Left ventricle myocardium inferior (tissue), 1 donor: Measurements from ENCODE around the gene STYXL2. TPM values are rescaled to one million over a fixed set of nuclear protein-coding genes. Genes with fewer than 3 reads are reported as not detected.

ENCODE experiments used
- DNase-seq: peaks from one replicate; pipeline ENCODE4 v3.0.0-alpha.2; 2020
- H3K27ac ChIP-seq: fragments of 200-600 bp; replicated peaks from 2 replicates; pipeline ENCODE4 v1.8.0; 2021
- H3K27me3 ChIP-seq: fragments of 200-600 bp; 2 replicates; pipeline ENCODE4 v1.8.0; 2021; ENCODE audit warnings: low read depth
- H3K36me3 ChIP-seq: fragments of 200-600 bp; 2 replicates; pipeline ENCODE4 v1.8.0; 2021
- H3K4me1 ChIP-seq: fragments of 200-600 bp; 2 replicates; pipeline ENCODE4 v1.8.0; 2021
- H3K4me3 ChIP-seq: fragments of 200-600 bp; 2 replicates; pipeline ENCODE4 v1.8.0; 2021; ENCODE audit warnings: mild to moderate bottlenecking, moderate library complexity
- H3K9me3 ChIP-seq: fragments of 200-600 bp; replicated peaks from 2 replicates; pipeline ENCODE4 v1.8.0; 2021
- CTCF ChIP-seq: fragments of 200-600 bp; IDR thresholded peaks from 2 replicates; pipeline ENCODE4 v1.8.0; 2021; ENCODE audit warnings: antibody characterized with exemption, mild to moderate bottlenecking, borderline replicate concordance
- intact Hi-C: fragments of 100-400 bp; cut with micrococcal nuclease; formaldehyde crosslinking; loops from one replicate; pipeline ENCODE4 v1.11.0; 2022
- total RNA-seq: library from RNA; stranded (reverse); fragmentation: NEBNext Ultra II Directional; extraction: Animal tissue kit (Norgen Biotek cat#: 25700); gene quantifications from one replicate; pipeline ENCODE4 v1.2.1, GENCODE V29; 2021
- donor health status: DM: no; HTN: yes; CAD: no; lungs with severe emphysema.

STYXL2 gene
- total RNA-seq, 1 donor from 2014 or later: 177 TPM

- TF ChIP-seq CTCF: no peak
- no peak for DNase-seq
- intact Hi-C loops: no loop called here
- H3K36me3 ChIP-seq: peaks cover 38% of the 10 kb centered on the region
- no peak overlapping the region for H3K27ac ChIP-seq
- H3K4me1 ChIP-seq: peaks cover 34% of the 10 kb centered on the region
- H3K9me3 ChIP-seq: no peaks in the 10 kb centered on the region
- peak overlapping the region; percentile 46 for H3K4me3 ChIP-seq
- peaks cover 26% of the 10 kb centered on the region for H3K27me3 ChIP-seq
Measured at GRCh38 chr1:167121375-167122120, 27.7 kb downstream of the STYXL2 start.

- H3K36me3 ChIP-seq: peaks cover 39% of the 10 kb centered on the region
- TF ChIP-seq CTCF: no peak
- H3K4me3 ChIP-seq: no peak overlapping the region
- H3K27ac ChIP-seq: no peak overlapping the region
- DNase-seq: no peak
- H3K4me1 ChIP-seq: peaks cover 30% of the 10 kb centered on the region
- intact Hi-C loops: no loop called here
- no peaks in the 10 kb centered on the region for H3K9me3 ChIP-seq
- H3K27me3 ChIP-seq: peaks cover 26% of the 10 kb centered on the region
Measured at GRCh38 chr1:167122121-167122480, 28.2 kb downstream of the STYXL2 start.

GRCh38 chr1:167122568-167122967 is 28.7 kb downstream of the STYXL2 start:
- Histone ChIP-seq H3K4me3 (no peak overlapping the region), H3K4me1 (peaks cover 27% of the 10 kb centered on the region), H3K27ac (no peak overlapping the region), H3K36me3 (peaks cover 39% of the 10 kb centered on the region), H3K9me3 (no peaks in the 10 kb centered on the region), H3K27me3 (peaks cover 26% of the 10 kb centered on the region)
- TF ChIP-seq CTCF: no peak
- intact Hi-C loops: no loop called here
- no peak for DNase-seq

GRCh38 chr1:167126317-167126716 is 32.4 kb downstream of the STYXL2 start:
- no peaks in the 10 kb centered on the region for H3K9me3 ChIP-seq
- H3K4me1 ChIP-seq: peaks cover 16% of the 10 kb centered on the region
- H3K36me3 ChIP-seq: peaks cover 18% of the 10 kb centered on the region
- H3K27ac ChIP-seq: no peak overlapping the region
- H3K4me3 ChIP-seq: no peak overlapping the region
- TF ChIP-seq CTCF: no peak
- intact Hi-C loops: no loop called here
- H3K27me3 ChIP-seq: peaks cover 16% of the 10 kb centered on the region
- DNase-seq: no peak

GRCh38 chr1:167126811-167127210 is 32.9 kb downstream of the STYXL2 start:
- H3K36me3 ChIP-seq: peaks cover 18% of the 10 kb centered on the region
- DNase-seq: no peak

More at GRCh38 chr1:167126811-167127210, 32.9 kb downstream of the STYXL2 start:
- no peak for TF ChIP-seq CTCF
- Histone ChIP-seq H3K4me1 (peaks cover 12% of the 10 kb centered on the region), H3K27me3 (peaks cover 16% of the 10 kb centered on the region), H3K4me3 (no peak overlapping the region), H3K27ac (no peak overlapping the region), H3K9me3 (no peaks in the 10 kb centered on the region)
- intact Hi-C loops: no loop called here
